GM23338 (cell line): ENCODE data around the gene FTO. TPM values are rescaled to one million over a fixed set of nuclear protein-coding genes. Genes with fewer than 3 reads are reported as not detected.

Source experiments
- ATAC-seq: fragments of 200-7000 bp; cut with Tn5 transposase; 3 replicates; pipeline ENCODE4 v1.9.1; 2020
- DNase-seq: peaks from one replicate; pipeline ENCODE4 v3.0.0-alpha.2; 2015; ENCODE audit warnings: low spot score
- H2AFZ ChIP-seq: fragments of 200-600 bp; sonication (generic); 2 replicates; pipeline ENCODE4 v1.8.0; 2016; ENCODE audit warnings: antibody characterized with exemption, mild to moderate bottlenecking, moderate library complexity
- H3F3A ChIP-seq: fragments of 200-600 bp; sonication (generic); replicated peaks from 2 replicates; pipeline ENCODE4 v1.8.0; 2017; ENCODE audit warnings: antibody characterized with exemption, mixed run types, low read depth
- H3K27ac ChIP-seq: fragments of 200-600 bp; sonication (generic); 2 replicates; pipeline ENCODE4 v1.6.1; 2016; ENCODE audit warnings: low read depth
- H3K27me3 ChIP-seq: fragments of 200-600 bp; sonication (generic); 2 replicates; pipeline ENCODE4 v1.8.0; 2016; ENCODE audit warnings: mild to moderate bottlenecking, mixed run types, moderate library complexity; ENCODE audit not compliant: insufficient read depth
- H3K36me3 ChIP-seq: fragments of 200-600 bp; sonication (generic); 2 replicates; pipeline ENCODE4 v1.8.0; 2016; ENCODE audit warnings: mild to moderate bottlenecking; ENCODE audit not compliant: insufficient read depth
- H3K4me1 ChIP-seq: fragments of 200-600 bp; sonication (generic); 2 replicates; pipeline ENCODE4 v1.8.0; 2016; ENCODE audit warnings: mild to moderate bottlenecking, moderate library complexity; ENCODE audit not compliant: insufficient read depth
- H3K4me2 ChIP-seq: fragments of 200-600 bp; sonication (generic); 2 replicates; pipeline ENCODE4 v1.7.1; 2017; ENCODE audit warnings: mixed run types
- H3K4me3 ChIP-seq: fragments of 200-600 bp; sonication (generic); 2 replicates; pipeline ENCODE4 v1.6.1; 2016; ENCODE audit warnings: mixed run types
- H3K79me2 ChIP-seq: fragments of 200-600 bp; sonication (generic); replicated peaks from 2 replicates; pipeline ENCODE4 v1.8.0; 2017; ENCODE audit warnings: mild to moderate bottlenecking; ENCODE audit not compliant: insufficient read depth
- H3K9me2 ChIP-seq: fragments of 200-600 bp; sonication (generic); 2 replicates; pipeline ENCODE4 v1.8.0; 2017; ENCODE audit not compliant: insufficient read depth
- H4K20me1 ChIP-seq: fragments of 200-600 bp; sonication (generic); replicated peaks from 2 replicates; pipeline ENCODE4 v1.8.0; 2017; ENCODE audit warnings: mild to moderate bottlenecking; ENCODE audit not compliant: insufficient read depth
- H3K27ac Mint-ChIP-seq: 2 replicates; pipeline ENCODE4 v1.8.0; 2020; ENCODE audit warnings: inconsistent platforms, mild to moderate bottlenecking, moderate library complexity, mixed read lengths
- H3K27me3 Mint-ChIP-seq: 3 replicates; pipeline ENCODE4 v1.8.0; 2022; ENCODE audit warnings: low read depth, mild to moderate bottlenecking, moderate library complexity, mixed read lengths, inconsistent platforms; ENCODE audit not compliant: insufficient read depth, poor library complexity
- H3K36me3 Mint-ChIP-seq: 3 replicates; pipeline ENCODE4 v1.8.0; 2021; ENCODE audit warnings: low read depth, mild to moderate bottlenecking, inconsistent platforms, moderate library complexity, mixed read lengths
- H3K4me1 Mint-ChIP-seq: 3 replicates; pipeline ENCODE4 v1.8.0; 2020; ENCODE audit warnings: mild to moderate bottlenecking, inconsistent platforms, mixed read lengths
- H3K4me3 Mint-ChIP-seq: 3 replicates; pipeline ENCODE4 v1.8.0; 2021; ENCODE audit warnings: moderate library complexity, mild to moderate bottlenecking, inconsistent platforms, mixed read lengths
- H3K9me3 Mint-ChIP-seq: 3 replicates; pipeline ENCODE4 v1.8.0; 2020; ENCODE audit warnings: moderate library complexity, mild to moderate bottlenecking, inconsistent platforms, mixed read lengths
- CREB1 ChIP-seq: fragments of 250-450 bp; sonication (Bioruptor Pico); IDR thresholded peaks from 2 replicates; pipeline ENCODE4 v1.5.0; 2020; ENCODE audit warnings: low read depth, mild to moderate bottlenecking, moderate library complexity
- EZH2 ChIP-seq: fragments of 200-600 bp; sonication (generic); IDR thresholded peaks from one replicate; pipeline ENCODE4 v1.8.0; 2017; ENCODE audit warnings: antibody characterized with exemption, mild to moderate bottlenecking, low read depth; ENCODE audit not compliant: unreplicated experiment
- EZH2phosphoT487 ChIP-seq: fragments of 200-600 bp; sonication (generic); IDR thresholded peaks from one replicate; pipeline ENCODE4 v1.8.1; 2018; ENCODE audit warnings: antibody characterized with exemption; ENCODE audit not compliant: unreplicated experiment
- JUNB ChIP-seq: IDR thresholded peaks from one replicate; pipeline ENCODE4 v1.6.1; 2016; ENCODE audit warnings: antibody characterized with exemption; ENCODE audit not compliant: unreplicated experiment
- NANOG ChIP-seq: IDR thresholded peaks from 2 replicates; pipeline ENCODE4 v1.6.1; 2016; ENCODE audit warnings: antibody characterized with exemption, borderline replicate concordance
- POLR2AphosphoS5 ChIP-seq: IDR thresholded peaks from 2 replicates; pipeline ENCODE4 v1.6.1; 2016; ENCODE audit warnings: antibody characterized with exemption, low read depth
- STAT1 ChIP-seq: IDR thresholded peaks from one replicate; pipeline ENCODE4 v1.6.1; 2016; ENCODE audit warnings: antibody characterized with exemption; ENCODE audit not compliant: unreplicated experiment
- ZNF114 ChIP-seq: fragments of 250-450 bp; sonication (Bioruptor Pico); IDR thresholded peaks from 2 replicates; pipeline ENCODE4 v1.5.0; 2020; ENCODE audit warnings: mild to moderate bottlenecking, moderate library complexity
- ZNF331 ChIP-seq: fragments of 250-450 bp; sonication (Bioruptor Pico); IDR thresholded peaks from 2 replicates; pipeline ENCODE4 v1.5.0; 2020; ENCODE audit warnings: low read depth, mild to moderate bottlenecking, moderate library complexity
- polyA plus RNA-seq: library from polyadenylated mRNA; unstranded; fragments of >200 nt; fragmentation: Nextera tagmentation; extraction: Ambion mirVana; gene quantifications from 2 replicates; pipeline ENCODE4 v1.2.1, GENCODE V29; 2016
- total RNA-seq: library from RNA; depleted of rRNA; stranded (reverse); fragments of >200 nt; shearing (Covaris generic); gene quantifications from 2 replicates; pipeline ENCODE4 v1.2.3, GENCODE V29; 2014
- TF ChIP-seq, protein P1 (sequence below), 2 experiments: fragments of 200-600 bp in 1 of 2; sonication (generic) in 1 of 2; conservative IDR thresholded peaks; 2 replicates each; pipeline versions ENCODE4 v1.5.1 to v1.6.1; 2016 to 2017; ENCODE audit warnings: antibody characterized with exemption in 2 of 2, low read depth in 2 of 2, mild to moderate bottlenecking in 2 of 2, moderate library complexity in 1 of 2
- TF ChIP-seq, protein P2 (sequence below): IDR thresholded peaks from 2 replicates; pipeline ENCODE4 v1.6.1; 2016; ENCODE audit warnings: antibody characterized with exemption
- TF ChIP-seq, protein P3 (sequence below): IDR thresholded peaks from one replicate; pipeline ENCODE4 v1.6.1; 2018; ENCODE audit warnings: antibody characterized with exemption; ENCODE audit not compliant: unreplicated experiment
- TF ChIP-seq, protein P4 (sequence below): fragments of 250-450 bp; sonication (Bioruptor Pico); IDR thresholded peaks from 2 replicates; pipeline ENCODE4 v1.5.0; 2020; ENCODE audit warnings: mild to moderate bottlenecking, moderate library complexity

The FTO gene
- total and polyA plus RNA-seq, 2 experiments from 2014 or later: 17.7 to 69.6 TPM

DNA sequence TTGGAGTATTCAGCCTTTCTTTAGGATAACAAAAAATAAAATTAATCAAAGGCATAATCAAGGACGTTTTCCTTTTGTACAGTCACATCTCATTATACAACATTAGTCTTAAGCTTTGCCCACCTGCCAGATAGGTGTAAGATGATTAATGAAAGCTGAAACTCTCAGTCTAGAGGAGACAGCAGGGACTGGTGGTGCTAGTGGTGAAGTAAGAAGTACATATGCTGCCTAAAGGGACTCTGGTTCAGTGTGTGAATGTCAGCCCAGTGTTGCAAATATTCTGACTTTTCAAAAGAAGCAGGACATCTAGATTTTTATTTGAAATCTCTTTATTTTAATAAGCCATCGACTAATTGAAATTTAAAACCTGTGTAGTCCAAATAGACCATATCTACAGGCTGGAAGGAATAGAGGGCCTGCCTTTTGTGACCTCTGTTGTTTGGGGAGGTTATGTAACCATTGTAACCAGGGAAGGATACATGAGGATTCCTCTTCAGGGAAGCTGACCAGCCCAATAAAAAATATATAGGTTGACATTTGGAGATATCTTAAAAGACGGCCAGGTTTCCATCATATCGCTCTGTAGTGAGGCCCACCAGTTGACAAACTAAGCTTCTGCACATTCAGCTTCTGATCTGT lies 54.1 kb downstream of the FTO start:
- Histone ChIP-seq H3F3A (no peaks in the 10 kb centered on the region), H3K27ac (no peak overlapping the region), H3K79me2 (peaks cover 43% of the 10 kb centered on the region), H3K4me2 (no peak overlapping the region), H3K27me3 (no peaks in the 10 kb centered on the region), H3K4me1 (peaks cover 12% of the 10 kb centered on the region; the same call in 1 of the 2 replicates), H4K20me1 (no peaks in the 10 kb centered on the region; the same call in 1 of the 2 replicates), H3K36me3 (no peaks in the 10 kb centered on the region), H3K4me3 (no peak overlapping the region), H3K9me2 (no peaks in the 10 kb centered on the region), H2AFZ (no peak overlapping the region)
- Mint-ChIP-seq H3K27me3 (no peaks in the 10 kb centered on the region), H3K4me1 (peaks cover 18% of the 10 kb centered on the region; the same call in 2 of the 3 replicates), H3K9me3 (no peaks in the 10 kb centered on the region; the same call in 2 of the 3 replicates), H3K4me3 (no peak overlapping the region), H3K36me3 (no peaks in the 10 kb centered on the region; the same call in 1 of the 3 replicates), H3K27ac (no peak overlapping the region; the same call in 1 of the 2 replicates)
- no peak for ATAC-seq
- TF ChIP-seq, protein P1, sequence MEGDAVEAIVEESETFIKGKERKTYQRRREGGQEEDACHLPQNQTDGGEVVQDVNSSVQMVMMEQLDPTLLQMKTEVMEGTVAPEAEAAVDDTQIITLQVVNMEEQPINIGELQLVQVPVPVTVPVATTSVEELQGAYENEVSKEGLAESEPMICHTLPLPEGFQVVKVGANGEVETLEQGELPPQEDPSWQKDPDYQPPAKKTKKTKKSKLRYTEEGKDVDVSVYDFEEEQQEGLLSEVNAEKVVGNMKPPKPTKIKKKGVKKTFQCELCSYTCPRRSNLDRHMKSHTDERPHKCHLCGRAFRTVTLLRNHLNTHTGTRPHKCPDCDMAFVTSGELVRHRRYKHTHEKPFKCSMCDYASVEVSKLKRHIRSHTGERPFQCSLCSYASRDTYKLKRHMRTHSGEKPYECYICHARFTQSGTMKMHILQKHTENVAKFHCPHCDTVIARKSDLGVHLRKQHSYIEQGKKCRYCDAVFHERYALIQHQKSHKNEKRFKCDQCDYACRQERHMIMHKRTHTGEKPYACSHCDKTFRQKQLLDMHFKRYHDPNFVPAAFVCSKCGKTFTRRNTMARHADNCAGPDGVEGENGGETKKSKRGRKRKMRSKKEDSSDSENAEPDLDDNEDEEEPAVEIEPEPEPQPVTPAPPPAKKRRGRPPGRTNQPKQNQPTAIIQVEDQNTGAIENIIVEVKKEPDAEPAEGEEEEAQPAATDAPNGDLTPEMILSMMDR (conservative IDR thresholded peaks at IDR 0.05; ENCODE audit: low read depth in 2 of 2): no peak
- no peak for TF ChIP-seq ZNF331 (CRISPR knock-in tag)
- no peak for TF ChIP-seq EZH2
- TF ChIP-seq, protein P2, sequence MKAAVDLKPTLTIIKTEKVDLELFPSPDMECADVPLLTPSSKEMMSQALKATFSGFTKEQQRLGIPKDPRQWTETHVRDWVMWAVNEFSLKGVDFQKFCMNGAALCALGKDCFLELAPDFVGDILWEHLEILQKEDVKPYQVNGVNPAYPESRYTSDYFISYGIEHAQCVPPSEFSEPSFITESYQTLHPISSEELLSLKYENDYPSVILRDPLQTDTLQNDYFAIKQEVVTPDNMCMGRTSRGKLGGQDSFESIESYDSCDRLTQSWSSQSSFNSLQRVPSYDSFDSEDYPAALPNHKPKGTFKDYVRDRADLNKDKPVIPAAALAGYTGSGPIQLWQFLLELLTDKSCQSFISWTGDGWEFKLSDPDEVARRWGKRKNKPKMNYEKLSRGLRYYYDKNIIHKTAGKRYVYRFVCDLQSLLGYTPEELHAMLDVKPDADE: no peak
- TF ChIP-seq NANOG: no peak
- TF ChIP-seq, protein P3, sequence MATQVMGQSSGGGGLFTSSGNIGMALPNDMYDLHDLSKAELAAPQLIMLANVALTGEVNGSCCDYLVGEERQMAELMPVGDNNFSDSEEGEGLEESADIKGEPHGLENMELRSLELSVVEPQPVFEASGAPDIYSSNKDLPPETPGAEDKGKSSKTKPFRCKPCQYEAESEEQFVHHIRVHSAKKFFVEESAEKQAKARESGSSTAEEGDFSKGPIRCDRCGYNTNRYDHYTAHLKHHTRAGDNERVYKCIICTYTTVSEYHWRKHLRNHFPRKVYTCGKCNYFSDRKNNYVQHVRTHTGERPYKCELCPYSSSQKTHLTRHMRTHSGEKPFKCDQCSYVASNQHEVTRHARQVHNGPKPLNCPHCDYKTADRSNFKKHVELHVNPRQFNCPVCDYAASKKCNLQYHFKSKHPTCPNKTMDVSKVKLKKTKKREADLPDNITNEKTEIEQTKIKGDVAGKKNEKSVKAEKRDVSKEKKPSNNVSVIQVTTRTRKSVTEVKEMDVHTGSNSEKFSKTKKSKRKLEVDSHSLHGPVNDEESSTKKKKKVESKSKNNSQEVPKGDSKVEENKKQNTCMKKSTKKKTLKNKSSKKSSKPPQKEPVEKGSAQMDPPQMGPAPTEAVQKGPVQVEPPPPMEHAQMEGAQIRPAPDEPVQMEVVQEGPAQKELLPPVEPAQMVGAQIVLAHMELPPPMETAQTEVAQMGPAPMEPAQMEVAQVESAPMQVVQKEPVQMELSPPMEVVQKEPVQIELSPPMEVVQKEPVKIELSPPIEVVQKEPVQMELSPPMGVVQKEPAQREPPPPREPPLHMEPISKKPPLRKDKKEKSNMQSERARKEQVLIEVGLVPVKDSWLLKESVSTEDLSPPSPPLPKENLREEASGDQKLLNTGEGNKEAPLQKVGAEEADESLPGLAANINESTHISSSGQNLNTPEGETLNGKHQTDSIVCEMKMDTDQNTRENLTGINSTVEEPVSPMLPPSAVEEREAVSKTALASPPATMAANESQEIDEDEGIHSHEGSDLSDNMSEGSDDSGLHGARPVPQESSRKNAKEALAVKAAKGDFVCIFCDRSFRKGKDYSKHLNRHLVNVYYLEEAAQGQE: no peak
- no peak for TF ChIP-seq POLR2AphosphoS5
- no peak for TF ChIP-seq EZH2phosphoT487
- TF ChIP-seq ZNF114: no peak
- no peak for TF ChIP-seq STAT1
- TF ChIP-seq, protein P4, sequence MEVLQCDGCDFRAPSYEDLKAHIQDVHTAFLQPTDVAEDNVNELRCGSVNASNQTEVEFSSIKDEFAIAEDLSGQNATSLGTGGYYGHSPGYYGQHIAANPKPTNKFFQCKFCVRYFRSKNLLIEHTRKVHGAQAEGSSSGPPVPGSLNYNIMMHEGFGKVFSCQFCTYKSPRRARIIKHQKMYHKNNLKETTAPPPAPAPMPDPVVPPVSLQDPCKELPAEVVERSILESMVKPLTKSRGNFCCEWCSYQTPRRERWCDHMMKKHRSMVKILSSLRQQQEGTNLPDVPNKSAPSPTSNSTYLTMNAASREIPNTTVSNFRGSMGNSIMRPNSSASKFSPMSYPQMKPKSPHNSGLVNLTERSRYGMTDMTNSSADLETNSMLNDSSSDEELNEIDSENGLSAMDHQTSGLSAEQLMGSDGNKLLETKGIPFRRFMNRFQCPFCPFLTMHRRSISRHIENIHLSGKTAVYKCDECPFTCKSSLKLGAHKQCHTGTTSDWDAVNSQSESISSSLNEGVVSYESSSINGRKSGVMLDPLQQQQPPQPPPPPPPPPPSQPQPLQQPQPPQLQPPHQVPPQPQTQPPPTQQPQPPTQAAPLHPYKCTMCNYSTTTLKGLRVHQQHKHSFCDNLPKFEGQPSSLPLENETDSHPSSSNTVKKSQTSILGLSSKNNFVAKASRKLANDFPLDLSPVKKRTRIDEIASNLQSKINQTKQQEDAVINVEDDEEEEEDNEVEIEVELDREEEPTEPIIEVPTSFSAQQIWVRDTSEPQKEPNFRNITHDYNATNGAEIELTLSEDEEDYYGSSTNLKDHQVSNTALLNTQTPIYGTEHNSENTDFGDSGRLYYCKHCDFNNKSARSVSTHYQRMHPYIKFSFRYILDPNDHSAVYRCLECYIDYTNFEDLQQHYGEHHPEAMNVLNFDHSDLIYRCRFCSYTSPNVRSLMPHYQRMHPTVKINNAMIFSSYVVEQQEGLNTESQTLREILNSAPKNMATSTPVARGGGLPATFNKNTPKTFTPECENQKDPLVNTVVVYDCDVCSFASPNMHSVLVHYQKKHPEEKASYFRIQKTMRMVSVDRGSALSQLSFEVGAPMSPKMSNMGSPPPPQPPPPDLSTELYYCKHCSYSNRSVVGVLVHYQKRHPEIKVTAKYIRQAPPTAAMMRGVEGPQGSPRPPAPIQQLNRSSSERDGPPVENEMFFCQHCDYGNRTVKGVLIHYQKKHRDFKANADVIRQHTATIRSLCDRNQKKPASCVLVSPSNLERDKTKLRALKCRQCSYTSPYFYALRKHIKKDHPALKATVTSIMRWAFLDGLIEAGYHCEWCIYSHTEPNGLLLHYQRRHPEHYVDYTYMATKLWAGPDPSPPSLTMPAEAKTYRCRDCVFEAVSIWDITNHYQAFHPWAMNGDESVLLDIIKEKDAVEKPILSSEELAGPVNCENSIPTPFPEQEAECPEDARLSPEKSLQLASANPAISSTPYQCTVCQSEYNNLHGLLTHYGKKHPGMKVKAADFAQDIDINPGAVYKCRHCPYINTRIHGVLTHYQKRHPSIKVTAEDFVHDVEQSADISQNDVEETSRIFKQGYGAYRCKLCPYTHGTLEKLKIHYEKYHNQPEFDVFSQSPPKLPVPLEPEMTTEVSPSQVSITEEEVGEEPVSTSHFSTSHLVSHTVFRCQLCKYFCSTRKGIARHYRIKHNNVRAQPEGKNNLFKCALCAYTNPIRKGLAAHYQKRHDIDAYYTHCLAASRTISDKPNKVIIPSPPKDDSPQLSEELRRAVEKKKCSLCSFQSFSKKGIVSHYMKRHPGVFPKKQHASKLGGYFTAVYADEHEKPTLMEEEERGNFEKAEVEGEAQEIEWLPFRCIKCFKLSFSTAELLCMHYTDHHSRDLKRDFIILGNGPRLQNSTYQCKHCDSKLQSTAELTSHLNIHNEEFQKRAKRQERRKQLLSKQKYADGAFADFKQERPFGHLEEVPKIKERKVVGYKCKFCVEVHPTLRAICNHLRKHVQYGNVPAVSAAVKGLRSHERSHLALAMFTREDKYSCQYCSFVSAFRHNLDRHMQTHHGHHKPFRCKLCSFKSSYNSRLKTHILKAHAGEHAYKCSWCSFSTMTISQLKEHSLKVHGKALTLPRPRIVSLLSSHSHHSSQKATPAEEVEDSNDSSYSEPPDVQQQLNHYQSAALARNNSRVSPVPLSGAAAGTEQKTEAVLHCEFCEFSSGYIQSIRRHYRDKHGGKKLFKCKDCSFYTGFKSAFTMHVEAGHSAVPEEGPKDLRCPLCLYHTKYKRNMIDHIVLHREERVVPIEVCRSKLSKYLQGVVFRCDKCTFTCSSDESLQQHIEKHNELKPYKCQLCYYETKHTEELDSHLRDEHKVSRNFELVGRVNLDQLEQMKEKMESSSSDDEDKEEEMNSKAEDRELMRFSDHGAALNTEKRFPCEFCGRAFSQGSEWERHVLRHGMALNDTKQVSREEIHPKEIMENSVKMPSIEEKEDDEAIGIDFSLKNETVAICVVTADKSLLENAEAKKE (CRISPR knock-in tag): no peak
- TF ChIP-seq JUNB: no peak
- TF ChIP-seq CREB1 (CRISPR knock-in tag): no peak
- DNase-seq: no peak
